AML-193 (cell line): ENCODE data around the gene ATG2A.
A peak's percentile ranks its signal among the peaks of the same experiment; 100 is the strongest.

Experiments used
- DNase-seq, 2 experiments: peaks; one replicate each; lab custom pipeline; 2025; lab: John Stamatoyannopoulos, UW

ATG2A gene

GRCh38 chr11:64902102-64902900, 14.7 kb downstream of the ATG2A start:
- DNase-seq = no peak

- no peak for DNase-seq
Measured at GRCh38 chr11:64900774-64901173, 16.2 kb downstream of the ATG2A start.

GRCh38 chr11:64900263-64900678, 16.7 kb downstream of the ATG2A start:
- DNase-seq = no peak

DNA sequence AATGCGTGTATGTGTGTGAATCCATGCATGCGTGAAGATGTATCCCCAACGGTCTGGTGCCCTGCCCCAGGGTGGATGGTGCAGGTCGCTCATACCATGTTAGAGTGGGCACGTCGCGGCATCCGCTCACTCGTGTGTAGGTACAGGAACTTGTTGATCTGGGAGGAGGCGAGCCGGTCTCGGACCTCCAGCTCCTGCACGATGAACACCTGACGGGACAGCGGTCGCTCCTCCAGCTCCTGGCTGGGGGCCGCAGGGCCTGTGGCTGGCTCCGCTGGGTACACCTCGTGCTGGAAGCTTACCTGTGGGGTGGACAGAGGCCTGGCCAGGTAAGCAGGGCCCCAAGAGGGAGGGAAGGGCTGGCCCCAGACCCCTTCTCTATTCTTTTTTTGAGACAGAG, 18.5 kb downstream of the ATG2A start:
- no peak for DNase-seq

GRCh38 chr11:64898076-64898445, 18.9 kb downstream of the ATG2A start:
- no peak for DNase-seq

DNA sequence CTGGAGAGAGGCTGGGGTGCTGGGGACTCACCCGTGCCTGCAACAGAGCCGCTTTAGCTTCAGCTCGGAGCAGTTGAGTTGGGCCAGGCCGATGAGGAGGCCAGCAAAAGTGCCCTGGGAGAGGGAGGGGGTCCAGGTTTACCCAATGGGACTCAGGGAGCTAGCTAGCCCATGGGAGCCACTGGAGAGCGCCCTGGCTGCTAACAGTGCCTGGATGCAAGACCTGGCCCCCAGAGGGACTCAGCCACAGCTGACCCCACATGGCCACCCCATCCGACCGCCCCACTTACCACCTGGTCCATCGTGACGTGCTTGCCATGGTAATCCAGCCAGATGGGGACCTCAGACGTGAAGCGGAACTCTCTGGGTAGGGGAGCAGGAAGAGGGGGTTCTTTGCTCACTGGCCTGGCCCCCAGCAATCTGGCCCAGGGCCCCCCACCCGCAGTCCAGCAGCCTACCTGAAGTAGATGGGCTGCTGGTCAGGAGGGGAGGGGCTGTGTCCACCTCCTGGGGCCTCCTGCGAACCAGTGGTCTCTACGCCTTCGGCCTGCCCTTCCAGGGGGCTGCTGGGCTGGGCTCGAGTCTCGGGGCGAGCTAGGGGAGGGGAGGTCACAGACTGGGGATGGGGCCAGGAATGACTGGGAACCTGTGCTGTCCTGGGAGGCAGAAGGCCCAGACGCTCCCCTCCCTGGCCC, 19.5 kb downstream of the ATG2A start:
- DNase-seq = no peak

DNA sequence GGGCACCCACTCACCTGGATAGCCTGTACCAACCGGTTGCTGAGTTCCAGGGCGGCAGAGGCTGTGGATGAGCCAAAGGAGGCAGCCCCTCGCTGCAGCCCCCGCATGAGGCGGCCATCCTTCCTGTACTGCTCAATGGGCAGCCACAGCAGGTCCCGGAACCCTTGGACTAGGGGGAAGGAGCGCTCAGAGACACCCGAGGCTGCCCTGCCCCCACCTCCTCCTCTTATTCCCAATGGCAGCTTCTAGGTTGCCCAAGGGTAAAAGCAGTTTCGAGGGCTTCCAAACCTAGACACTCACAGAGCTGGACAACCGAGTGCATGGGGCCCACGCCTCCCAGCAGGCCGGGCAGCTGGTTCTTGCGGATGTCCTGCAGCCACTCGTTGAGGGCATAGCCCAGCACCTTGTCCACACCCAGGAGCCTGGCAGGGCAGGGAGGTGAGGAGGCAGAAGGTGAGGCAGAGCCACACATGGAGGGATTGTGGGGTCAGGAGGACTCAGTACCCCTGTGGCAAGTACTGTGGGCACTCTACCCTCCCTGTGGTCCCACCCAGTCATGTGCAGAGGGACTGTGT, 20.5 kb downstream of the ATG2A start:
- no peak for DNase-seq

DNA sequence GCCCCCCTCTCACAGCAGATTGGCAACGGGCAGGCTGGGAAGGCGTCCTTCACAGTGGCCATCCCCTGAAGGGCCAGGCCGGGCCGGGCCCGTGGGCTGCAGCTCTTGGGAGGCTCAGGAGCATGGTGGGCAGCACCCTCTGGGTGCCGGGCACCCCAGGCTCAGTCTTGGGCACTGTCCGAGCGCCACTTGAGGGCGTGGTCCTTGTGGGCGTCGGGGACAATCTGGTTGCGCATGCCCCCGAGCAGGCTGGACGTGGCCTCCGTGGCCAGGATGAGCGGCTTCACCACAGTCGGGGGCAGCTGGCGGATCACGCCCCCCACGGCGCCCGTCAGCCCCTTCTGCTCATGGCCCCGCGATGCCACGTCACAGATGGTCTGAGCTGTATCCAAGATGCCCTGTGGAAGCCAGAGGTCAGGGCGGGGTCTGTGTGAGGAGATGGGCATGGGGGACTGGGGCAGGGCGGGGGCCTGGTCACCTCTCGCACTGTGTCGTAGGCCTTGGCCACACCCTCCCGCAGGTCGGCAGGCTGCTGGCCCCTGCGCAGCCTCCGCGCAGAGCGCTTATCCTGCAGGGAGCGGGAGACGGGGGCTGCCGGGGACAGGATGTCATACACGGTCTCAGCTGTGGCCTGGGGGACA, 22.1 kb downstream of the ATG2A start:
- no peak for DNase-seq

DNA sequence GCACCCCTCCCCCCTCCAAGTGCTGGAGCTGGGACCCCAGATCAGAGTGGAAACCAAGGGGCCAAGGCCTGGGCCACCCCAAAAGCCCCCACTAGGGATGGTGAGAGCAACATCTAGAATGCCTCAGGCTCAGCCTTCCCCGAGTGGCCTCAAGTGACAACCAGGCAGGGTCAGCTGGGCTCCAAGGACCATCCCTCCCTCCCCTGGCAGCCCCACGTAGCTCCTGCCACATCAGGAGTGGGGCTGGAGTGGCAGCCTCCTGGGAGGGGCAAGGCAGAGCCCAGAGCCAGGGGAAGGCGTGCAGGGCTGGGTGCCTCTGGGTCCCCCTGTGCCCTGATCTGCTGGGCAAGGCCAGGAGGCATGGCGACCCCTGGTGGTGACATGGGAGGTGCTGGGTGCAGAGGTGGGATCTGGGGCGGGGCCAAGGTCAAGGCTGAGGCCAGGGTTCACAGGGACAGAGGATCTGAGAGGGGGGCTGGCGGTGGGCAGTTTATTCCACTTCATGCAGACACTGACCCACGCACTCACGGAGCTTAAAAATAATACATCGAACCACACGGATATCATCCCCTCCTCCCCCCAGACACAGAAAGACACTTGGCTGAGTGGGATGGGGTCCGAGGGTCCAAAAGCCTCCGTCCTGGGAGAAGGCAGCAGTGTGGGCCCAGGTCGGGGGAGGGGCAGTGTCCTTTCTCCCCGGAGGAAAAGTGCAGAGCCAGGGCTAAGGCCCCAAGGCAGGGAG, 22.8 kb downstream of the ATG2A start:
- peak; percentile 62 to 69 for DNase-seq

DNA sequence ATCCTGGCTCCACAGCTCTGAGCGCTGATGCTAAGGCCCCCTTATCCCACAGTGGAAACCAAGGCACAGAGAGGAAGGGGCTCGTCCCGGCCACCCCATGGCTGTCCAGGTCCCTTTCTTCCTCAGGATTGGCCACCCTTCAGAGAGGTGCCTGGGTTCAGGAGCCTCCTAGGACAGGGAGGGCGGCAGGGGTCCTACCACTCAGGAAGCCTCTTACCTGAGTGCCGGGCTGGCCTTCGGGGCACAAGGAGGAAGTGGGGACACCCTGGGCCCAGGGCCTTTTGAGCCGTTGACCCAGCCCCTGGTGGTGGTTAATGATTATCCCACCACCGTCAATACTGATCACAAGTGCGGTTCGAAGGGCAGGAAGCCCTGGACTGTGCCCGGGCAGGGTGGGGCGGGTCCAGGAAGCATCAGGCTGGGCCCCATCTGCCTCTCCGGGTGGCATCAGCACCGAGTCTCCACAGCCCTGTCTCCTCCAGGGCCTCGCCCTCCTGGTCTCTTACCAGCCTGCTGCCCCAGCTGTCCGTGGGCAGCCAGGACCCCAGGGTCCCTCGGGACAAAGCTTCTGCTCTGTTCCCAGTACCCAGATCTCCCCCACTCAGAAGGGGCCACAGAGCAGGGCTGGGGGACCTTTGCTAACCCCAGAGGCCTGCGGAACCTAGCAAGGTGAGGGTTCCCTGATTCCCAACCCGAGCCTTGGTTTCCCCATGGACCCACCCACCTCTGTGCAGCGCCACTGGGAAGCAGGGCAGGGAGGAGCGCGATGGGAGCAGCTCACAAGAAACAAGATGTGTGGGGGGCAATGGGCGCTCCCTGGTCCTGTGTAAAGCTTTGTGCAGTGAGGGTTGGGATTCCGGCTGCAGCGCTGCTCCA, 23.6 kb downstream of the ATG2A start:
- DNase-seq = no peak

- DNase-seq = no peak
Measured at GRCh38 chr11:64892838-64893193, 24.2 kb downstream of the ATG2A start.

- DNase-seq = no peak
Measured at GRCh38 chr11:64892411-64892831, 24.6 kb downstream of the ATG2A start.

GRCh38 chr11:64891880-64892279, 25.1 kb downstream of the ATG2A start:
- DNase-seq = no peak

- no peak for DNase-seq
Measured at GRCh38 chr11:64891215-64891848, 25.7 kb downstream of the ATG2A start.

DNA sequence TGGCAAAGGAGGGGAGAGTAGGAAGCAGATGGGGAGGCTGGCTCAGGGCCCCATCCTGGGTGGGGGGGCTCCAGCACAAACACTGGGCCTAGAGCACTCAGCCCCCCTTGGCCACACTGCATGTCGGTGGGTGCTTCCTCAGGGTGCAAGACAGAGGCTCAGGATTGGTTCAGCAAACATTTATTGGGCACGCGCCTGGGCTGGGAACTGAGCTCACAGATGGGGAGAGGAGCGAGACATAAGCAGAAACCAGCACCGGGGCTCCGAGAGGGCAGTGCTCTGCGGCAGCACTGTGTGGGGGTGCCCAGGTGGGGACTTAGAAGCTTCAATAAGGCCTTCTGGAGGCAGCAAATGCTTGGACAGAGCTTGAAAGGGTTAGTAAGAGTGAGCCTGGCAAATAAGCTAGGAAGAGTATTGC, 26.5 kb downstream of the ATG2A start:
- DNase-seq = no peak

GRCh38 chr11:64888729-64889511, 28.1 kb downstream of the ATG2A start:
- DNase-seq = no peak

- DNase-seq = no peak
Measured at GRCh38 chr11:64888406-64888728, 28.6 kb downstream of the ATG2A start.

DNA sequence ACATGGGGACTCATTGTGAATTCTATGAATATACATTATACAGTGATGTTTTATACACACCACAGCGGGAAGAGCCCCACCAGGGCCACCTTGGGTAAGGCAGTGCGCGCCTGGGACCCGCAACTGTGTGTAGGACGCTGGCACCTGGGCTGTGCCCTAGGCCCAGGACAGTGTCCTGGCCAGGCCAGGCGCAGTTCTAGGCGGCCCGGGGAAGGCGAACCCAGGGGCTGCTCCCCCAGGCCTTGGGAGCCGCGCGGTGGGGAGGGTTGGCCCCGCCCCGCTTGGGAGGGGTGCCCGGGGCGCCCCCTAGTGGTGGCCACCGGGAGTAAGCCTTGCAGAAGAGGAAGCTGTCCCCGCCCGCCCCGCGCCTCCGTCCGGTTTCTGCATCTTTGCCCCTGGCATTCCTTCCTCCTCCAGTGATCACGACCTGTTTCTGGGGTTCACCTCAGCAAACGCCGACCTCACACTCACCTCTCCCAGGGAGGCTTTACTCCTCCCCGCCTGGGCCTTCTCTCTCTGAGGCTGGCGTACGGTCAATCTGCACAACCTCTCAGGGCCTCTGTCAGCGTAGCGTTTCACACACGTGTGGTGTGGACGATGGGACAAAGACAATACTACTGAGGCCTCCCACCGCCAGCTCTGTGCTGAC, 29.1 kb downstream of the ATG2A start:
- peak; percentile 55 to 70 for DNase-seq

DNA sequence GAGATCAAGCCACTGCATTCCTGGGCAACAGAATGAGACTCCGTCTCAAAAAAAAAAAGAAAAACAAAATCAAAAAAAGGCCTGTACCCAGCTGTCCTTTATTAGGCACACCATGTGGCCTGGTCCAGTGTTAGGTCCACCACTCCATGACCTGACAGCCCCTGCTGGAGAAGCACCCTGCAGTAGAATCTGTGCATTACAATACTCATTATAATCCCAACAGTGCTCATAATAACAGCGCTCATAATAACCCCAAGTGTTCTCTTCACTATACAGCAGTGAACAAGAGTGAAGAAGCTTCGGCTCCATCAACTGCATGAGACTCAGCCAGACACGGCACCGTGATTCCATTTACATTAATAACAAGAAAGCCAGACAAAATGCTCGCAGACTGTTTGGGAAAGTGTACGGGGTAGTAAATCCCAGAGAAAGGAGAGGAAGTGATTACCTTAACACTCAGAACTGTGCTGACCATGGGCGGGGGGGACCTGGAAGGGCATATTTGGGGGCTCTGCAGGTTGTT, 29.7 kb downstream of the ATG2A start:
- DNase-seq = no peak
